ENCODE data around the gene HYAL3. TPM values are rescaled to one million over a fixed set of nuclear protein-coding genes. Genes with fewer than 3 reads are reported as not detected.
A peak's percentile ranks its signal among the peaks of the same experiment; 100 is the strongest.

HYAL3 gene
- total and polyA plus RNA-seq, 2 of the 13 experiments (the other 11 are each of a cell fraction or from before 2014, with no cell fraction given) = 5.5 to 10.4 TPM

- TF ChIP-seq ZXDC (CRISPR knock-in tag; IDR thresholded peaks at IDR 0.05) (no peak; the same call in none of the 2 replicates), ZNF761 (CRISPR knock-in tag; conservative IDR thresholded peaks at IDR 0.05) (peak; percentile 26), FOXJ3 (CRISPR knock-in tag; IDR thresholded peaks at IDR 0.05; ENCODE audit: borderline replicate concordance) (no peak; the same call in 1 of the 2 replicates), NR2C2 (CRISPR knock-in tag; IDR thresholded peaks at IDR 0.05; ENCODE audit: borderline replicate concordance) (no peak), ZMYM4 (CRISPR knock-in tag; IDR thresholded peaks at IDR 0.05) (no peak; the same call in 1 of the 2 replicates), THYN1 (CRISPR knock-in tag; IDR thresholded peaks at IDR 0.05; ENCODE audit: borderline replicate concordance, low read depth) (no peak), KAT7 (CRISPR knock-in tag; IDR thresholded peaks at IDR 0.05; ENCODE audit: borderline replicate concordance) (no peak), NFIB (CRISPR knock-in tag; IDR thresholded peaks at IDR 0.05; ENCODE audit: borderline replicate concordance) (no peak), MXD4 (CRISPR knock-in tag; IDR thresholded peaks at IDR 0.05) (peak; percentile 43; the same call in 1 of the 2 replicates), ZNF619 (CRISPR knock-in tag; IDR thresholded peaks at IDR 0.05) (no peak), MIER3 (CRISPR knock-in tag; IDR thresholded peaks at IDR 0.05; ENCODE audit: borderline replicate concordance) (peak; percentile 69; the same call in 1 of the 2 replicates), REXO4 (CRISPR knock-in tag; IDR thresholded peaks at IDR 0.05; ENCODE audit: borderline replicate concordance) (peak; percentile 28; the same call in 1 of the 2 replicates), GZF1 (CRISPR knock-in tag; IDR thresholded peaks at IDR 0.05) (no peak), ZSCAN31 (CRISPR knock-in tag; IDR thresholded peaks at IDR 0.05; ENCODE audit: low read depth) (peak; percentile 94), ZNF777 (CRISPR knock-in tag; IDR thresholded peaks at IDR 0.05) (no peak; the same call in 1 of the 2 replicates), MAX (IDR thresholded peaks at IDR 0.05) (peak; percentile 86), XBP1 (CRISPR knock-in tag; IDR thresholded peaks at IDR 0.05) (no peak), ZNF709 (CRISPR knock-in tag; IDR thresholded peaks at IDR 0.05) (peak; percentile 41; the same call in 1 of the 2 replicates), HNRNPLL (IDR thresholded peaks at IDR 0.05; ENCODE audit: low read depth, low read length, poor library complexity, severe bottlenecking) (peak; percentile 48), TOPORS (CRISPR knock-in tag; IDR thresholded peaks at IDR 0.05) (no peak), MIXL1 (CRISPR knock-in tag; IDR thresholded peaks at IDR 0.05) (peak; percentile 35; the same call in 1 of the 2 replicates), PREB (CRISPR knock-in tag; IDR thresholded peaks at IDR 0.05) (no peak), ZNF431 (CRISPR knock-in tag; IDR thresholded peaks at IDR 0.05; ENCODE audit: borderline replicate concordance, low read depth) (peak; percentile 78; the same call in 1 of the 2 replicates), BHLHE40 (IDR thresholded peaks at IDR 0.05; ENCODE audit: low read length) (0 out of 2 replicates have a peak, but pooled peaks have one; percentile 22), HOXA3 (CRISPR knock-in tag; IDR thresholded peaks at IDR 0.05) (peak; percentile 14; the same call in 1 of the 2 replicates)
These were observed at the start of gene HYAL3, which contains the start of gene NAA80 (continued) for GRCh38 chr3:50298836-50299637.
